ENCODE results near the gene PHGDH. TPM values are rescaled to one million over a fixed set of nuclear protein-coding genes. Genes with fewer than 3 reads are reported as not detected.

The PHGDH gene
- total RNA-seq, 1 experiment from 2014 or later = 373 TPM

- no peak overlapping the region for H2AFZ ChIP-seq
- no peak overlapping the region for H3K4me3 ChIP-seq
- H3F3A ChIP-seq (ENCODE audit: insufficient read depth, low read depth) = no peaks in the 10 kb centered on the region
- H3K79me2 ChIP-seq (ENCODE audit: low read depth) = no peaks in the 10 kb centered on the region
- peaks cover 13% of the 10 kb centered on the region for H3K4me1 ChIP-seq (replicated peaks; ENCODE audit: insufficient read depth)
- H3K9me2 ChIP-seq (ENCODE audit: insufficient read depth) = no peaks in the 10 kb centered on the region
- TF ChIP-seq CTCF (conservative IDR thresholded peaks at IDR 0.05) (no peak), EZH2 (IDR thresholded peaks at IDR 0.05; ENCODE audit: low read depth) (no peak)
- no peaks in the 10 kb centered on the region for H3K36me3 ChIP-seq (ENCODE audit: low read depth)
- no peak overlapping the region for H3K27ac ChIP-seq
- H4K20me1 ChIP-seq (ENCODE audit: insufficient read depth) = no peaks in the 10 kb centered on the region
- no peaks in the 10 kb centered on the region for H3K9me3 ChIP-seq (ENCODE audit: insufficient read depth, low read depth)
- DNase-seq = no peak
- H3K4me2 ChIP-seq = no peak overlapping the region
- BruUV-seq (replicated peaks) = no TSS peak
- H3K27me3 ChIP-seq (ENCODE audit: insufficient read depth, low read depth) = no peaks in the 10 kb centered on the region
- ChIA-PET CTCF (no interaction called here), POLR2A (ENCODE audit: unreplicated experiment) (no interaction called here)
- intact Hi-C loops (cut with micrococcal nuclease; ENCODE audit: unreplicated experiment) = no loop called here
Measured at GRCh38 chr1:119764220-119764619, 52.5 kb downstream of the PHGDH start.

GRCh38 chr1:119766374-119766794, 54.6 kb downstream of the PHGDH start:
- H3K9me3 ChIP-seq (ENCODE audit: insufficient read depth, low read depth) = no peaks in the 10 kb centered on the region
- H2AFZ ChIP-seq = no peak overlapping the region
- intact Hi-C loops (cut with micrococcal nuclease; ENCODE audit: unreplicated experiment) = no loop called here
- no peaks in the 10 kb centered on the region for H3K9me2 ChIP-seq (ENCODE audit: insufficient read depth)
- H4K20me1 ChIP-seq (ENCODE audit: insufficient read depth) = no peaks in the 10 kb centered on the region
- H3K36me3 ChIP-seq (ENCODE audit: low read depth) = no peaks in the 10 kb centered on the region
- TF ChIP-seq CTCF (conservative IDR thresholded peaks at IDR 0.05) = no peak
- no peak for TF ChIP-seq EZH2 (IDR thresholded peaks at IDR 0.05; ENCODE audit: low read depth)
- no TSS peak for BruUV-seq (replicated peaks)
- H3K27ac ChIP-seq = no peak overlapping the region
- H3K4me3 ChIP-seq = no peak overlapping the region
- H3K79me2 ChIP-seq (ENCODE audit: low read depth) = no peaks in the 10 kb centered on the region
- ChIA-PET CTCF (interaction anchor here (0.7 kb wide), 1 partner anchor 22 kb away, joined by 3 read pairs; no protein-coding TSS in a partner anchor), POLR2A (ENCODE audit: unreplicated experiment) (no interaction called here)
- no peak for DNase-seq
- no peak overlapping the region for H3K4me2 ChIP-seq
- H3F3A ChIP-seq (ENCODE audit: insufficient read depth, low read depth) = no peaks in the 10 kb centered on the region
- peaks cover 17% of the 10 kb centered on the region for H3K4me1 ChIP-seq (replicated peaks; ENCODE audit: insufficient read depth)
- H3K27me3 ChIP-seq (ENCODE audit: insufficient read depth, low read depth) = no peaks in the 10 kb centered on the region

GRCh38 chr1:119767486-119767885, 55.8 kb downstream of the PHGDH start:
- H3K36me3 ChIP-seq (ENCODE audit: low read depth) = no peaks in the 10 kb centered on the region
- H3K79me2 ChIP-seq (ENCODE audit: low read depth) = no peaks in the 10 kb centered on the region
- ChIA-PET CTCF (no interaction called here), POLR2A (ENCODE audit: unreplicated experiment) (no interaction called here)
- no peak overlapping the region for H3K4me3 ChIP-seq
- BruUV-seq (replicated peaks) = no TSS peak
- H3K4me2 ChIP-seq = no peak overlapping the region
- no peaks in the 10 kb centered on the region for H3F3A ChIP-seq (ENCODE audit: insufficient read depth, low read depth)
- TF ChIP-seq CTCF (conservative IDR thresholded peaks at IDR 0.05) (no peak), EZH2 (IDR thresholded peaks at IDR 0.05; ENCODE audit: low read depth) (no peak)
- intact Hi-C loops (cut with micrococcal nuclease; ENCODE audit: unreplicated experiment) = no loop called here
- H3K9me3 ChIP-seq (ENCODE audit: insufficient read depth, low read depth) = no peaks in the 10 kb centered on the region
- no peaks in the 10 kb centered on the region for H3K27me3 ChIP-seq (ENCODE audit: insufficient read depth, low read depth)
- H3K27ac ChIP-seq = no peak overlapping the region
- H2AFZ ChIP-seq = no peak overlapping the region
- H3K4me1 ChIP-seq (replicated peaks; ENCODE audit: insufficient read depth) = peaks cover 18% of the 10 kb centered on the region
- H4K20me1 ChIP-seq (ENCODE audit: insufficient read depth) = no peaks in the 10 kb centered on the region
- no peaks in the 10 kb centered on the region for H3K9me2 ChIP-seq (ENCODE audit: insufficient read depth)
- DNase-seq = no peak
